Embryonic facial prominence (tissue), 1 donor: ENCODE results near the gene ASB10.

ENCODE experiments used
- DNase-seq: peaks from one replicate; pipeline ENCODE4 v3.0.0-alpha.2; 2016; ENCODE audit errors: extremely low spot score

ASB10 gene, protein sequence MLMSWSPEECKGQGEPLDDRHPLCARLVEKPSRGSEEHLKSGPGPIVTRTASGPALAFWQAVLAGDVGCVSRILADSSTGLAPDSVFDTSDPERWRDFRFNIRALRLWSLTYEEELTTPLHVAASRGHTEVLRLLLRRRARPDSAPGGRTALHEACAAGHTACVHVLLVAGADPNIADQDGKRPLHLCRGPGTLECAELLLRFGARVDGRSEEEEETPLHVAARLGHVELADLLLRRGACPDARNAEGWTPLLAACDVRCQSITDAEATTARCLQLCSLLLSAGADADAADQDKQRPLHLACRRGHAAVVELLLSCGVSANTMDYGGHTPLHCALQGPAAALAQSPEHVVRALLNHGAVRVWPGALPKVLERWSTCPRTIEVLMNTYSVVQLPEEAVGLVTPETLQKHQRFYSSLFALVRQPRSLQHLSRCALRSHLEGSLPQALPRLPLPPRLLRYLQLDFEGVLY

DNA sequence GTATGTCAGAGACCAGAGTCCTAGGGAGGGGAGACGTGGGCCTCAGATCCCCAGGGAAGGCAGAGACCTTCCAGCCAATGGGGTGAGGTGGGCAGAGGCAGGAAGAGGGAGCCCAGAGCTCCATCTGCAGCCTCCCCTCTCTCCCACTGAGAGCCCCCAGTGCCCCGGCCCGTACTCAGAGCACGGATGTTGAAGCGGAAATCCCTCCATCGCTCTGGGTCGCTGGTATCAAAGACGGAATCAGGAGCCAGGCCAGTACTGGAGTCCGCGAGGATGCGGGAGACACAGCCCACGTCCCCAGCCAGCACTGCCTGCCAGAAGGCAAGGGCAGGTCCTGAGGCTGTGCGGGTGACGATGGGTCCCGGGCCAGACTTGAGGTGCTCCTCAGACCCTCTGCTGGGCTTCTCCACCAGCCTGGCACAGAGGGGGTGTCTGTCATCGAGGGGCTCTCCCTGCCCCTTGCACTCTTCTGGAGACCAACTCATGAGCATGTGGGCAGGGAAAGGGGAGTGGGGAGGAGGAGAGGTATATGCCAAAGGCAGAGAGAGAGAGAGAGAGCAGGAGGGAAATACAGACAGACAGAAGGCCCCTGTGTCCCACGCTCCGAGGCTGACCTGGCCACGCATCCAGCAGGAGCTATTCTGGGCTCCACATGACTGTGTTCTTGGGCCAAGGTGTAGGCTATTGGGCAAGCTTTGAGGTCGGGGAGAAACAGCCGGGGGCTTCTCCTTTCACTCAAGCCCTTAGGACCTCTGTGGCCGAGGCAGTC is at the start of gene ASB10:
Gene ASB10 (minus strand): TSS at position 611 of the 769 bp plus-strand sequence. CDS start 120 bp downstream, at position 491.
- DNase-seq = no peak

DNA sequence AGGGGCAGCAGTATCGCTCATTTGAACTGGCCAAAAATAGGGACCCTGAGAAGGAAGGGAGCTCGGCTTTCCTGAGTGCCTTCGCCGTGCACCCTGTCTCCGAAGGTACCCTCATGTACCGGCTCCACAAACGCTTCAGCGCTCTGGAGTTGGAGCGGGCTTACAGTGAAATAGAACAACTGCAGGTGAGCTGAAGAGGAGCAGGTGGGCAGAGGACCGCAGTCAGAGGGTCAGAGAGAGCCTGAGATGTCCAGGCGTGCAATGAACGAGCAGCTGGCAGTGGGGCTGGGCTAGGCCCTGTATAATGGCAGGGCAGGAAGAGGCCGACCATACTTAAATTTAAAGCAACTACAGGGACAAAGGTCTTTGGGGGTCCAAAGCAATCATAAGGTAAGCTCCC is 49.4 kb upstream of the ASB10 start:
- DNase-seq = no peak

DNA sequence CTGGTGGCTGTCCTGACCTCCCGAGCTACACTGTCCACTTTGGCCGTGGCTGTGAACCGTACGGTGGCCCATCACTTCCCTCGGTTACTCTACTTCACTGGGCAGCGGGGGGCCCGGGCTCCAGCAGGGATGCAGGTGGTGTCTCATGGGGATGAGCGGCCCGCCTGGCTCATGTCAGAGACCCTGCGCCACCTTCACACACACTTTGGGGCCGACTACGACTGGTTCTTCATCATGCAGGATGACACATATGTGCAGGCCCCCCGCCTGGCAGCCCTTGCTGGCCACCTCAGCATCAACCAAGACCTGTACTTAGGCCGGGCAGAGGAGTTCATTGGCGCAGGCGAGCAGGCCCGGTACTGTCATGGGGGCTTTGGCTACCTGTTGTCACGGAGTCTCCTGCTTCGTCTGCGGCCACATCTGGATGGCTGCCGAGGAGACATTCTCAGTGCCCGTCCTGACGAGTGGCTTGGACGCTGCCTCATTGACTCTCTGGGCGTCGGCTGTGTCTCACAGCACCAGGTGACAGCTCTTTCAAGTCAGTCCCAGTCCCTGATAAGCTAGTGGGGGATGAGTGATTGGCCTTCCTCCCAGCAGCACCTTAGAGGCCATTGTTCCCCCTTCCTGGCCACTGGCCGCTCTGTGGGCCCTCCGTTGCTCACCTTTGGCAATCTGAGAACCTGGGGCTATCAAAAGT is 48.2 kb upstream of the ASB10 start:
- no peak for DNase-seq

DNA sequence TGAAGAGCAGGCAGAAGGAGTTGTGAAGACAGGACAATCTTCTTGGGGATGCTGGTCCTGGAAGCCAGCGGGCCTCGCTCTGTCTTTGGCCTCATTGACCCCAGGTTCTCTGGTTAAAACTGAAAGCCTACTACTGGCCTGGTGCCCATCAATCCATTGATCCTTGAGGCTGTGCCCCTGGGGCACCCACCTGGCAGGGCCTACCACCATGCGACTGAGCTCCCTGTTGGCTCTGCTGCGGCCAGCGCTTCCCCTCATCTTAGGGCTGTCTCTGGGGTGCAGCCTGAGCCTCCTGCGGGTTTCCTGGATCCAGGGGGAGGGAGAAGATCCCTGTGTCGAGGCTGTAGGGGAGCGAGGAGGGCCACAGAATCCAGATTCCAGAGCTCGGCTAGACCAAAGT is 46.8 kb upstream of the ASB10 start:
- no peak for DNase-seq

DNA sequence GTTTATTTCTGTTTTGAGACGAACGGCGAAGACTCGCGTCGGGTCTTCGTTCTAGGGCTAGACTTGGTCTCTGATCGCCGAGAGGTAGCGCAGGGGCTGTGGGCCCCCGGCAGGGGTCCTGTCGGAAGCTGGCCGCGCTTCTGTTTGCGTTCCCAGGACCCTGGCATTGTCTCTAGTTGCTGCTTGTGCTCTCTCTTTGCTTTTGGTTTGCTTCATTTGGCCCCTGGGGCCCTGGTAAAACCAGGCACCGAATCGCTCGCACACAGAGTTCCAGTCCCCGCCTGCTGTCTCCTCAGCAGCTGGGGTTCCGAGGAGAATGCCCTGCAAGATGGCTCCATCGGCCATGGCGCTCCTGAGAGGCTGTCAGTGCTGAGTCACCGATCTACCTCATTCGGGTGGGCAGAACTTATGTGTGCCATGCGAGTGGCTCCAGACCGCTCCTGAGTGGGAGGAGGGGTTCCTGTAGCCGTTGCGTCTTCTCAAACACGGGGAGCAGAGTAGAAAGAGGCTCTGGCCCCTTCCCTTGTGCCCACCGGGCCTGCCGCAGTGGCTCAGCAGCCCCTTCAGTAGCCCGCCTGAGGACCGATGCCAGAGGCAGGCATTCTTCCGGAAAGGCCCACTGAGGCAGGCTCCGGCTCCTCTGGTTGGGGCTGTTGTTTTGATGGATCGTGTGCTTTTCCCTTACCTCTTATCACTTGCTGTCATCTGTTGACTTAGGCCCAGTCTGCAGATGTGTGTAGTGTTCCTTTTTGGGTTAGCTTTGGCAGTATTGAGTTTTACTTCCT is 46.1 kb upstream of the ASB10 start:
- no peak for DNase-seq

DNA sequence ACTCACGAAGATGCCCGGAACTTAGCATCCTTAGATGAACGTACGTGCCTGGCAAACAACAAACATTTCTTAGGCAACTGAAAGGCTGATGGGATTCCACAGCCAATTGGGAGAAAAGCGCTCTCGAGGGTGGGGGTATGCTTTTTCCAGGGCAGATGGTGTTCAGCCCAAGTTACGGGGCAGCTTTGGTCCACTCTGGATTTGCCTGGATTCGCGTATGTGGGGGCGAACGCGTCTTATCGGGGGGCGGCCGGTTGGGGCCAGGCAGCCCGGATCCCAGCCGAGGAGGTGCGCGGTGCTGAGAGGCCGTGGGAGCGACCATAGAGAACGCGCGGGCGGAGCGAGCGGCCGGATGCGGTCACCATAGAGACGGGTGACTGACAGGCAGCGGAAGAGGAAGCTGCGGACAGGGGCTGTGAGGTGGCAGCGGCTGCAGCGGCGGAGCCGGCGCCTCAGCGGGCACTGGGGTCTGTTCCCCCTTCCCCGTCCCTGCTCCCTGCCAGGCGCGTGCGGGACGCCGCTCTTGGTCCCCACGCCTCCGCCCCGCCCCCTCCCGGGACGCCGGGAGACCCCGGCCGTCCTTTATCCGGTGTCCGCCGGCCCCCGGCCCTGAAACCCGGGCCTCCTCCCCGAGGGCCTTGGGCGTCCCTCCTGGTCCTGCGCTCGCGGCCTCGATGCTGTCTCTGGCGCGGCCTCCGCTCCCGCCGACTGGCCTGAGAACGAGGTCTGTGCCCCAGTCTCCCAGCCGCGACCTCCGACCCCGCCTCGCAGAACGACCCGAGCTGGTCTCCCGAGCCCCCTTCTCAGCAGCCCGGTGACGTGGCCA is 45.3 kb upstream of the ASB10 start, which contains the start of gene CHPF2:
Gene CHPF2 (plus strand): TSS at position 393 of the 826 bp plus-strand sequence. CDS start 1,529 bp downstream, outside the sequence.
- DNase-seq = no peak

DNA sequence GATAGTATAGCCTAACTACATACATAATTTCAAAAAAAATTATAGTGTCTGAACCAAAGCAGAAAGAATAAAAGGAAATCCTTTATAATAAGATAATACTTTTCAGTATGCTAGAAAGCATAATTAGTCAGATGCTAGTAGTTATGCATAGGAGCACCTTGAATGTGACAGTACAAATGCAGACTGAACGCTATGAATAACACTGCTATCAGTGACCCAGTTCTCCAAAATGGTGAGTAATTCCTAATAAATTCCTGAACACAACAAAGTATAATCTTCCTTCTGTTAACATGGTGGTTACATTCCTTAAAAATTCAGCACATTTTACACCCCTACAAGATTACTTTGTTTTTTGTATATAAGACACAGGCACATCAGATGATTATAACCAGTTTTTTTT is 44.0 kb upstream of the ASB10 start:
- no peak for DNase-seq

DNA sequence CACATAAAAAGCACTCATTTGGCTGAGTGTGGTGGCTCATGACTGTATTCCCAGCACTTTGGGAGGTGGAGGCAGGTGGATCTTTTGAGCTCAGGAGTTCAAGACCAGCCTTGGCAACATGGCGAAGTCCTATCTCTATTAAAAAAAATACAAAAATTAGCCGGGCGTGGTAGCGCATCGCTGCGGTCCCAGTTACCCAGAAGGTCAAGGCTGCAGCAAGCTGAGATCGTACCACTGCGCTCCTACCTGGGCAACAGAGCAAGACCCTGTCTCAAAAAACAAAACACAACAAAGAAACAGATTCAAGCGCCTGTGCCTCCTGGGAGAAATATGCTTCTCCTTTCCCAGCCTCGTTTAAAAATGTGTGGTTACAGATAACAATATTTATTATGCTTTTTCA is 42.2 kb upstream of the ASB10 start:
- DNase-seq = no peak

DNA sequence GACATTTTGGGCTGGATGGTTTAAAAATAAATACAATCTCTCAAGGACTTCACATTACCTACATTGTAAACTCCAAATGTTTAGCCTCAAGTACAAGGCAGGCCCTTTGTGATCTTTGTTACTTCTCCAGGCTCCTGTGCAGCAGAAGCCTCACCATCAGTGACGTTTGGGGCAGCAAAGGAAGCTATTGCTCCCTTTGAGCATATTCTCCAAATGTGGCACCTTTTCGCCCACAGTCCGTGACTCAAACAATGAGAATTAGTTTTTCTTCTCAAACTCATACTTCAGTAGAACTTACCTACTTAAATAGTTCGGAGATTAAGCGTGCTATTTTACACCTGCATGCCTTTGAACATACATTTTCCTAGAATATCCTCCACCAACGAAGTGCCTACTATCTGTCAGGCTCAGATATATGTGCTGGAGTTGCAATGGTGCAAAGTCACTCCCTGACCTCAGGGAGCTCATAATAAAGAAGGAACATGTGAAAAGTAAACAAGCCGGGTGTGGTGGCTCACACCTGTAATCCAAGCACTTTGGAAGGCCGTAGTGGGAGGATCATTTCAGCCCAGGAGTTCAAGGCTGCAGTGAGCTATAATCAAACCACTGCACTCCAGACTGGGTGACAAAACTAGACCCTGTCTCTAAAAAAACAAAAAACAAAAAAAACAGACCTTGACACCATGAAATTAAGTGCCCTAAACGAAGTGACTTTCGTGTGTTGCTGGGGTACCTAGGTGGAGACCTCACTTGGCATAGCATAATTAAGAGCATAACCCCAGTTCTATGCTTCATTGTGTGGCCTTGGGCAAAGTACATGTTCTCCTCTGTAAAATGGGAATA is 41.2 kb upstream of the ASB10 start:
- no peak for DNase-seq

DNA sequence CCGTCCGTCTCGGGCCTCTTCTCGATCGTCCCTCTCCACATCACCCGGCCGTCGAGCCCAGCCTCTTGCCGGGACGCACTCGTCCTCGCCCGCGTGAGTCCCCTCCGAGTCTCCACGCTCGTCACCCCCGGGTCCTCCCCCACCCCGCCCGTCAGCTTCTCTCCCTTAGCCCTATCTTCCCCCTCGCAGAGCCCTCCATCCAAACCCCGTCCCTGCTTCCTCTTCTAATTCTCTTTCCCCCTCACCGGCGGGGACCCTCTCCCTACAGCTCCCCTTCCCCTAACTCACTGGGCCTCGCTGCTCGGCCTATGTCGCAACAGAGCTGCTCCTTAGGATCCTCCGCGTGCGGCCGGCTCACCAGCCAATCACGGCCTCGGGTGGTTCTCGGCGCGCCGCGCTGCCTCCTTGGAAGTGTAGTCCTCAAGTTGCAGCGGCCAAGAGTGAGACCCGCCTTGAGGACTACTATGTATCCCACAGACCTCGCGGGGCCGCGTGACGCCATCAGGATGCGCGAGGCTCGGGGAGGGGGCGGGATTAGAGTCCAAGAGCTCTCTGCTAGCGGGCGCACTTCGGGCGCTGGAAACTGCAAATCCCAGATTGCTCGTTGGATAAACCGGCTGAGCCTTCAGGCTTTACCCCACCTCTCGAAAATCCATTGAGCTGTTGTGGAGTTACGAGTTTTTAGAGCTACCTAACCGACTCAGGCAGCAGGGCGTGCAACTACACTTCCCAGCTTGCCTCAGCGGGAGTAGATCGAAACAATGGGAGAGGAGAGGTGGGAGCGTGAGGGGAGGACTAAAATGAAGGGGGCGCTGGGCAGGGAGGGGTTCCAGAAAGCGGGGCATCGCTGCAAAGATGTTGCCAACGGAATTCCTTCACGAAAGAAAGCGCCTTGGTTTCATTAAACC is 40.1 kb upstream of the ASB10 start, which contains the start of gene ABCF2:
Gene ABCF2 (minus strand): TSS at position 331 of the 908 bp plus-strand sequence. CDS start 747 bp downstream, outside the sequence.
- peak; percentile 96 for DNase-seq

DNA sequence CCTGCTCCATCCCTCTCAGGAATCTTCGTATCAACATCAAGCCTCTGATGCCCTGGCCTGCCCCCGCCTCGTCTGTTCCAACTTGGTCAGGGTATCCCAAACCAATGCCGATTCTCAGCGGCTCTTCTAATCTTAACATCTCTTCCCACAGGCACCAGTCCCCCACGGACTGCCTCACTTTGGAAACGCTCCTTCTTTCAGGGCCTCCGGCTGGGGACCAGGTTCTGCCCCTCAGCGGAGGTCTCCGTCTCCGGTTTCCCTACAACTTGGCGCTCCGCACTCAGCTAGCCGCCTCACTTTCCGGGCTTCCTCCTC is 39.5 kb upstream of the ASB10 start:
- DNase-seq = no peak

DNA sequence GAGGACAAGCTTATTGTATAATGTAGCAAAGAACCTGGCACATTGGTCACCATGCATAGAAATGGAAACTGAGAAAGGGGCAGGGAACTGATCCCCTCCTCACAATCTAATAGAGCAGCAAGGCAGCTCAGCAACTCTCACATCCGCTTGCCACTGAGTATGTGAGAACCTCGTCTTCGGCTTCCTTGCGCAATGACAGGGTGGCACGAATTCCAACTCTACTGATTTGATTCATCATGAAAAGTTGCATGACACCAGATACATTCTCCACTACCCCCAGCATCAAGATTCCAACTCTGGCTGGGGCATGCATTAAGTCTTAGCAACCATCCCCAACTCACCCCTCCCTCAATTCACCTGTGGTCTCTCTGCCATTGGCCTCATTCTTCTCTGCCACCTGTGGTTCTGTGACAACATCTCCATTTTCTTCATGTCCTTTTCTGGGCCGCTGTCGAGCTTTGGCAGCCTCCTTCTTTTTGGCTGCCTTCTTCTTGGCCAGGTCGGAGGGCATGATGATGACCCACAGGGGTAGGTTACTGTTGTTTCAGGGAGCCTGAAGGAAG is 39.0 kb upstream of the ASB10 start:
- DNase-seq = no peak

DNA sequence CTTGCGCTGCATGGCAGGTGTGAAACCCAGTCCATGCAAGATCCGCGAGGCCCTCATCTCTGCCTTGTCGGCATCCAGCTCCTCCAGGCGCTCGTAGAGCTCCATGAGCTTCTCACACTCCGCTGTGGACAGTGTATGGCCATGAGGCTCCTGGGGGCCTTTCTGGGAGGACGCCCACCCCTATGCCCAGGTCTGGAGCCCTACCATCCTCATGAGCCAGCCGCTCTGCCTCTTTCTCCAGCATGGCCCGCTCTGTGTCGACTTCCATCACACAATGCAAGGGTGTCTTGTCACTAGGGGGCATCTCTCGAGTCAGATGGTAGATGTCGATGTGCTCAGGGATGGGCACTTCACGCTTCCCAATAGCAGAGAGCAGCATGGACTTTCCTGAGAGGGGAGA is 36.7 kb upstream of the ASB10 start:
- DNase-seq = no peak

DNA sequence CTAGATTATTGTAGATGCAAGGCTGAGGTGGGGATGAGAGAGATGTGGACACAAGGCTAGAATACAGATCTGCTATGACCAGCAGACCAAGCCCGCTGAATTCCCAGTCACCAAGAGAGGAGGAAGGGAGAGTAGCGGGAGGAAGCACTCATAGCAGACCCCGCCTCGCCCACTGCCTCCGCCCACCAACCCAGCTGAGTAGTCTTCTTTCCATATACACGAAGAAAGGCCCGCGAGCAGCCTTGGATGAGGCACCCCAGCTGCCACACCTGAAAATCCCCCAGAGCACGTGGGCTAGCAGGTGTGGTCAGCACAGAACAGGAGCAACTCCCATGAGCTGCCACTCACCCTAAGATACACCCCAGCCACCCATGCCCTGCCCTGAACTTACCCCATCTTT is 31.1 kb upstream of the ASB10 start:
- DNase-seq = no peak

DNA sequence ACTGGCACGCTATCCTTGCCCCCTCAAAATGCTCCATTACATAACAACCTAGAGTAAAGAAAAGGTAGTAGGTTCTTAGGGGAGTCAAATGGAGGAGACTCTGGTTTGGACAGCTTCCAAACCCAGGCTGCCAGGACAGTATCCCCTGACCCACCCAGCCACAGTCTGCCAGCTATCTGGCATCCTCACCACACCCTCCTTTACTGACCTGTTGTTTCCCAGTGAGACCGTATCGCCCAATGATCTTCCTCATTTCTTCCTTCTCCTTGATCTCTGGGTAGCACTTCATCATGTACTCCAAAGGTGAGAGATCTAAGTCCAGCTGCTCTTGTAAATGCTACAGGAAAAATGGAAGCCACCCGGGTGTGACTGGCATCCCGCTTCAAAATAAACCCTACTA is 28.3 kb upstream of the ASB10 start:
- no peak for DNase-seq

DNA sequence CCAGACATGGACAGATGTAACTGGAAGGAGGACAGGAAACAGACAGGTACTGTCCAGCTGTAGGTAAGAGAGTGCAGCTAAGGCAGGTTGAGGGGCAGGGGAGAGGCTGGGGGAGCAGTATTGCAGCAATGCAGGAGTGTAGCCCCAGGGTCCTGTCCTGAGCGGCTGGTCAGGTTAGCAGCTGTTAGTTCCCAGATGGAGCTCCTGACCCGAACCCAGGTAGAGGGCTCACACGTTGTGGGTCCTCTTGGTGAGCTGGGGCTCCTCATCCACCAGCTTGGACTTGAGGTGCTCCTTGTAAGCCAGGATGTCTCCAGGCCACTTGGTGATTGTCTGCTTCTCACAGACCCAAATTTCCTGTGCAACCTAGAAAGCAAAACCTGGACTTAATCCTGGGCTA is 26.8 kb upstream of the ASB10 start:
- no peak for DNase-seq

DNA sequence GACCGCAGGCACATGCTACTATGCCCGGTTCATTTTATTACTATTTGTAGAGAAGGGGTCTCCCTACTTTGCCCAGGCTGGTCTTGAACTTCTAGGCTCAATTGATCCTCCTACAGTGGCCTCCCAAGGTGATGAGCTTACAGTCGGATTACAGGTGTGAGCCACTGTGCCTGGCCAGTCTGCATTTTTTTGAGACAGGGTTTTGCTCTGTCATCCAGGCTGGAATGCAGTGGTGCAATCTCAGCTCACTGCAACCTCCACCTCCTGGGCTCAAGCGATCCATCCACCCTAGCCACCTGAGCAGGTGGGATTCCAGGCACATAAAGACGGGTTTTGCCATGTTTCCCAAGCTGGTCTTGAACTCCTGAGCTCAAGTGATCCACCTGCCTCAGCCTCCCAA is 25.6 kb upstream of the ASB10 start:
- DNase-seq = no peak

DNA sequence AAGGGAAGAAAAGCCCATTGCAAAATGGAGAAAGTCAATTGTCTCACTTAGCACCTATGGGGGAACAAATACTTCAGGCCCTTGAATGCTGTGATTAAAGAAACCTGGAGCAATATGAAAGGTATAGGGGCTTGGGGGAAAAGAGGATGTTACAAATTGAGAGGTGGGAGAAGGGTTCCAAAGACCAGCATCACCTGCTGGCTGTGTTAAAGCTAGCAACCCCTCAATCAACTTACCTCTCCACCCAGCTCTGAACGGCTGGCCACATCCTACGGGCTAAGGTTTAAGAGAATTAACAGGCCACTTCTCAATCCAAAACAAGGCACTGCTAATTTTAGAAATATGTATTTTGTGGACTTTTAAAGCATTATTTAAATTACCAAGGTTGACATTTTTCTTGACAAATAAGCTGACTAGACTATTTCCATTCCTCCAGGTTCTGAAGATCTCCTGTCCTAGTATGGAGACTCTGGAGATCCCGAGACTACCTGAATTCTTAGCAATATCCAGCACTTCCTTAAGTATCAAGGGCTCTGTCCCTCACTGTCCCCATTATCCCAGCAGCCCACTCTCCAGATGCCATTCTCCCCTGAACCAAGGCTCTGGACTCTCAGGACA is 24.2 kb upstream of the ASB10 start:
- no peak for DNase-seq
